CD14-positive monocyte (primary cell): ENCODE results near the gene NHS. TPM values are rescaled to one million over a fixed set of nuclear protein-coding genes. Genes with fewer than 3 reads are reported as not detected.

Experiments
- DNase-seq, 3 donors: peaks; one replicate each; pipeline ENCODE4 v3.0.0-alpha.2; 2011 to 2022
- H2AFZ ChIP-seq: 2 replicates; pipeline ENCODE4 v1.6.0; 2012; ENCODE audit warnings: mild to moderate bottlenecking, low read depth, low read length, inconsistent platforms; ENCODE audit not compliant: insufficient read depth, poor library complexity, severe bottlenecking
- H3K27ac ChIP-seq, 2 donors: 1 replicate in 1 of 2; 2 replicates in 1 of 2; pipeline ENCODE4 v1.5.1; 2012 to 2013; ENCODE audit warnings: low read length in 2 of 2, control low read depth in 1 of 2, inconsistent platforms in 1 of 2, low read depth in 1 of 2, mild to moderate bottlenecking in 1 of 2
- H3K27me3 ChIP-seq, 2 donors: one replicate each; pipeline versions ENCODE4 v1.6.0 to v1.6.1; 2011 to 2013; ENCODE audit warnings: low read length in 2 of 2; ENCODE audit not compliant: control insufficient read depth in 2 of 2, insufficient read depth in 2 of 2
- H3K36me3 ChIP-seq, 2 donors: replicated peaks in 1 of 2; 1 replicate in 1 of 2; 2 replicates in 1 of 2; pipeline versions ENCODE4 v1.5.1 to v1.6.1; 2012 to 2013; ENCODE audit warnings: low read length in 2 of 2, control low read depth in 1 of 2, inconsistent platforms in 1 of 2, mild to moderate bottlenecking in 1 of 2; ENCODE audit not compliant: insufficient read depth in 2 of 2, control insufficient read depth in 1 of 2
- H3K4me1 ChIP-seq, 2 donors: 1 replicate in 1 of 2; 2 replicates in 1 of 2; pipeline versions ENCODE4 v1.5.1 to v1.6.1; 2012 to 2013; ENCODE audit warnings: low read length in 2 of 2, control low read depth in 1 of 2, inconsistent platforms in 1 of 2, mild to moderate bottlenecking in 1 of 2, moderate library complexity in 1 of 2; ENCODE audit not compliant: insufficient read depth in 2 of 2, control insufficient read depth in 1 of 2
- H3K4me2 ChIP-seq: replicated peaks from 2 replicates; pipeline ENCODE3; 2012; ENCODE audit warnings: low read length, moderate library complexity, mild to moderate bottlenecking; ENCODE audit not compliant: poor library complexity, severe bottlenecking; ENCODE audit errors: extremely low read depth
- H3K4me3 ChIP-seq, 3 experiments: fragments of 200-600 bp in 1 of 3; sonication (generic) in 1 of 3; replicated peaks in 1 of 3; 1 replicate in 2 of 3; 2 replicates in 1 of 3; pipeline ENCODE4 v1.5.1; 2011 to 2013; ENCODE audit warnings: low read length in 3 of 3, mild to moderate bottlenecking in 3 of 3, control low read depth in 2 of 3, low read depth in 2 of 3, inconsistent platforms in 1 of 3, moderate library complexity in 1 of 3
- H3K79me2 ChIP-seq: 2 replicates; pipeline ENCODE4 v1.6.0; 2012; ENCODE audit warnings: mild to moderate bottlenecking, control low read depth, inconsistent platforms, low read length, moderate library complexity; ENCODE audit not compliant: insufficient read depth
- H3K9ac ChIP-seq: 2 replicates; pipeline ENCODE4 v1.6.0; 2017; ENCODE audit warnings: low read length, mild to moderate bottlenecking; ENCODE audit not compliant: insufficient read depth, poor library complexity, severe bottlenecking
- H3K9me3 ChIP-seq, 2 donors: replicated peaks in 1 of 2; 1 replicate in 1 of 2; 2 replicates in 1 of 2; pipeline versions ENCODE4 v1.5.1 to v1.6.1; 2012 to 2013; ENCODE audit warnings: low read length in 2 of 2, control low read depth in 1 of 2; ENCODE audit not compliant: control insufficient read depth in 1 of 2, insufficient read depth in 1 of 2
- H4K20me1 ChIP-seq: 2 replicates; pipeline ENCODE4 v1.6.0; 2012; ENCODE audit warnings: mild to moderate bottlenecking, low read length, control low read depth, moderate library complexity; ENCODE audit not compliant: insufficient read depth
- H3K27ac Mint-ChIP-seq, 7 donors: one replicate each; pipeline ENCODE4 v1.8.0; 2020; ENCODE audit warnings: mild to moderate bottlenecking in 7 of 7, mixed read lengths in 7 of 7, moderate library complexity in 6 of 7, inconsistent platforms in 2 of 7
- H3K27me3 Mint-ChIP-seq, 3 donors: one replicate each; pipeline ENCODE4 v1.8.0; 2021 to 2022; ENCODE audit warnings: low read depth in 3 of 3, mild to moderate bottlenecking in 3 of 3, mixed read lengths in 3 of 3, moderate library complexity in 3 of 3, inconsistent platforms in 1 of 3
- H3K36me3 Mint-ChIP-seq, 2 donors: one replicate each; pipeline ENCODE4 v1.8.0; 2020; ENCODE audit warnings: mixed read lengths in 2 of 2, inconsistent platforms in 1 of 2, mild to moderate bottlenecking in 1 of 2
- H3K4me1 Mint-ChIP-seq: one replicate; pipeline ENCODE4 v1.8.0; 2020; ENCODE audit warnings: mild to moderate bottlenecking, mixed read lengths
- H3K4me3 Mint-ChIP-seq, 2 donors: one replicate each; pipeline ENCODE4 v1.8.0; 2020; ENCODE audit warnings: mild to moderate bottlenecking in 2 of 2, mixed read lengths in 2 of 2, moderate library complexity in 1 of 2
- H3K9me3 Mint-ChIP-seq, 7 donors: one replicate each; pipeline ENCODE4 v1.8.0; 2020 to 2022; ENCODE audit warnings: mixed read lengths in 7 of 7, mild to moderate bottlenecking in 6 of 7, moderate library complexity in 6 of 7, inconsistent platforms in 2 of 7
- CTCF ChIP-seq: fragments of 200-600 bp; IDR thresholded peaks from one replicate; pipeline ENCODE4 v1.8.0; 2022; ENCODE audit warnings: antibody characterized with exemption, mild to moderate bottlenecking
- WGBS: methylation state at CpG from one replicate; pipeline ENCODE4 v1.1.5; 2013; ENCODE audit warnings: missing lambda C conversion rate; ENCODE audit not compliant: insufficient coverage; 5-methylcytosine and 5-hydroxymethylcytosine counted together
- intact Hi-C, 2 donors: fragments of 100-400 bp; cut with micrococcal nuclease; formaldehyde crosslinking; loops; one replicate each; pipeline versions ENCODE4 v1.15.0 to v1.15.1; 2023
- polyA plus RNA-seq, 3 donors: library from polyadenylated mRNA; depleted of rRNA in 1 of 3; unstranded in 2 of 3; stranded (reverse) in 1 of 3; fragments of 300-500 nt in 2 of 3; fragments of >200 nt in 1 of 3; fragmentation: Illumina TruSeq in 2 of 3; gene quantifications; 1 replicate in 2 of 3; 2 replicates in 1 of 3; pipeline ENCODE4 v1.2.3, GENCODE V29; 2012 to 2021

Gene NHS
- polyA plus RNA-seq, 3 donors: 0.86 to 1.8 (median 1.3) TPM

DNA sequence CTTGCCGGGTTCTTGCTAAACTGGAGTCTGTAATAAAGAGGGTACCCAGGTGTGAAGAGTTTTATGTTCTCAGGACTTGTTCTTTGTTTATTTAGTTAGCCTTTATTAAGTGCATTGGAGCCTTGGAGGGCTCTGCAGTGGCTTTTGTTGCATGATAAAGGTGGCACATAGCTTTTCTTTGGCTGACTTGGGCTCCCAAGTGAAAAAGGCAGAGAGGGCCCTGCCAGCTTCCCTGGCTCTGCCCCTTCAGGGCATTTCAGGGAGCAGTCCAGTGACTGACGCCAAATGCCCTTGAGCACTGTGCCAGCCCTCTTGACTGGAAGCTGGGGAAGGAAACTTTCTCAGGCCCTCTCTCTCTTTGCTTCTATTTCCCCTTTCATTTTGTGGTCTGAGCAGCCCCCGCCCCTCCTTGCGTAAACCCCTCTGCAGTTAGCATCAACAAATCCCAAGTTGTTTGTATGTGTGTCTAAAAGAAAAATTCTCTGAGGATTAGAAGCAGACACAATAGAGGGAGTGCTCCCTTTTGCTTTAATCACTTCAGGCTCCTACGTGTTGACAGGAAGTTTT is 152.2 kb downstream of the NHS start:
- peaks cover 50 to 52% of the 10 kb centered on the region in 2 donors for H3K4me1 ChIP-seq
- H2AFZ ChIP-seq: peak overlapping the region; percentile 40
- DNase-seq: peak; percentile 41 to 53 (median 46)
- no peak for TF ChIP-seq CTCF
- H3K4me3 ChIP-seq: peak overlapping the region in 2 of 3 experiments; percentile 2 to 59
- peaks cover 0 to 3% of the 10 kb centered on the region in 2 donors for H3K36me3 Mint-ChIP-seq
- H3K4me2 ChIP-seq: peak overlapping the region; percentile 64
- peak overlapping the region; percentile 90 to 98 (median 93) for H3K27ac Mint-ChIP-seq
- H3K4me3 Mint-ChIP-seq: peak overlapping the region; percentile 68 to 87
- WGBS: 40% methylated on average over 2 of the region's 5 CpGs
- no peaks in the 10 kb centered on the region for H3K79me2 ChIP-seq
- intact Hi-C loops: no loop called here
- H3K9me3 ChIP-seq: no peaks in the 10 kb centered on the region
- peak overlapping the region; percentile 68 to 79 for H3K27ac ChIP-seq
- no peaks in the 10 kb centered on the region for H3K36me3 ChIP-seq
- H3K27me3 ChIP-seq: no peaks in the 10 kb centered on the region
- H4K20me1 ChIP-seq: no peaks in the 10 kb centered on the region
- peaks cover 0 to 4% (median 2%) of the 10 kb centered on the region in 7 donors for H3K9me3 Mint-ChIP-seq
- peaks cover 62% of the 10 kb centered on the region for H3K4me1 Mint-ChIP-seq
- peak overlapping the region; percentile 48 for H3K9ac ChIP-seq
- peaks cover 0 to 8% (median 0%) of the 10 kb centered on the region in 3 donors for H3K27me3 Mint-ChIP-seq

GRCh38 chrX:17527922-17528321 is 152.9 kb downstream of the NHS start:
- Mint-ChIP-seq H3K4me3 (peak overlapping the region; percentile 68 to 87), H3K4me1 (peaks cover 63% of the 10 kb centered on the region), H3K27ac (peak overlapping the region; percentile 90 to 98 (median 93)), H3K9me3 (peaks cover 0 to 4% (median 2%) of the 10 kb centered on the region in 7 donors), H3K27me3 (peaks cover 0 to 10% (median 0%) of the 10 kb centered on the region in 3 donors), H3K36me3 (peaks cover 0 to 3% of the 10 kb centered on the region in 2 donors)
- Histone ChIP-seq H3K9ac (peak overlapping the region; percentile 48), H3K4me2 (peak overlapping the region; percentile 64), H3K4me3 (peak overlapping the region in 2 of 3 experiments; percentile 24 to 59), H3K79me2 (no peaks in the 10 kb centered on the region), H3K36me3 (no peaks in the 10 kb centered on the region), H3K9me3 (no peaks in the 10 kb centered on the region), H3K27me3 (no peaks in the 10 kb centered on the region), H3K4me1 (peaks cover 49 to 52% of the 10 kb centered on the region in 2 donors), H2AFZ (no peak overlapping the region), H3K27ac (peak overlapping the region; percentile 68 to 79), H4K20me1 (no peaks in the 10 kb centered on the region)
- TF ChIP-seq CTCF: no peak
- peak; percentile 42 to 63 (median 51) for DNase-seq
- no CpG with 5 or more reads among the region's 1 CpG for WGBS
- intact Hi-C loops: no loop called here
